GM12801 (cell line): ENCODE measurements around the gene TRDMT1.

ENCODE experiments used
- CTCF ChIP-seq: IDR thresholded peaks from one replicate; pipeline ENCODE4 v1.5.1; 2011; ENCODE audit warnings: control low read depth; ENCODE audit not compliant: insufficient read length; ENCODE audit errors: extremely low read depth

TRDMT1 gene

GRCh38 chr10:17206210-17206709, 4.8 kb upstream of the TRDMT1 start:
- no peak for TF ChIP-seq CTCF

GRCh38 chr10:17203416-17203815, 1.9 kb upstream of the TRDMT1 start:
- no peak for TF ChIP-seq CTCF

- TF ChIP-seq CTCF = no peak
Measured at GRCh38 chr10:17202999-17203398, 1.5 kb upstream of the TRDMT1 start.

GRCh38 chr10:17202506-17202905, 1.0 kb upstream of the TRDMT1 start:
- TF ChIP-seq CTCF = no peak

- no peak for TF ChIP-seq CTCF
Measured at GRCh38 chr10:17201794-17202116, 283 bp upstream of the TRDMT1 start.

GRCh38 chr10:17200001-17200911, 1.2 kb downstream of the TRDMT1 start:
- TF ChIP-seq CTCF = no peak

GRCh38 chr10:17199351-17199804, 2.1 kb downstream of the TRDMT1 start:
- no peak for TF ChIP-seq CTCF
